Panc1 (cell line): Measurements from ENCODE around the gene RNF215. TPM values are rescaled to one million over a fixed set of nuclear protein-coding genes. Genes with fewer than 3 reads are reported as not detected.

Experiments
- ATAC-seq: fragments of 200-7000 bp; cut with Tn5 transposase; 2 replicates; pipeline ENCODE4 v1.9.1; 2020; ENCODE audit warnings: mild to moderate bottlenecking, moderate library complexity
- BruUV-seq: library from RNA; stranded (reverse); fragments of 400-500 nt; replicated peaks from 2 replicates; lab custom pipeline; 2021; lab: Mats Ljungman, UMichigan
- CTCF ChIA-PET: fragments of 300-600 bp; sonication (Branson Sonifier 250); formaldehyde crosslinking; loops from one replicate; lab custom pipeline; 2022; ENCODE audit warnings: antibody characterized with exemption; lab: Charles Lee
- POLR2A ChIA-PET: fragments of 300-600 bp; sonication (Branson Sonifier 250); formaldehyde crosslinking; loops from one replicate; lab custom pipeline; 2022; ENCODE audit warnings: antibody characterized with exemption; lab: Charles Lee
- DNase-seq: peaks from one replicate; pipeline ENCODE4 v3.0.0-alpha.2; 2010; ENCODE audit warnings: low read depth, low spot score
- H3K27ac ChIP-seq: 2 replicates; pipeline ENCODE4 v1.5.1; 2011; ENCODE audit warnings: mild to moderate bottlenecking, low read length, inconsistent platforms
- H3K27me3 ChIP-seq: fragments of 200-500 bp; sonication (Bioruptor generic); 2 replicates; pipeline ENCODE4 v1.6.0; 2014; ENCODE audit warnings: low read length, inconsistent platforms; ENCODE audit not compliant: control insufficient read depth, insufficient read depth
- H3K36me3 ChIP-seq: fragments of 200-500 bp; sonication (Bioruptor generic); 2 replicates; pipeline ENCODE4 v1.5.1; 2014; ENCODE audit warnings: inconsistent platforms, mild to moderate bottlenecking, low read length, moderate library complexity; ENCODE audit not compliant: control insufficient read depth, insufficient read depth
- H3K4me1 ChIP-seq: 2 replicates; pipeline ENCODE4 v1.5.1; 2011; ENCODE audit warnings: inconsistent platforms, mild to moderate bottlenecking, low read length, moderate library complexity; ENCODE audit not compliant: control insufficient read depth, insufficient read depth
- H3K4me3 ChIP-seq, 2 experiments: 2 replicates each; pipeline ENCODE4 v1.5.1; 2011 to 2012; ENCODE audit warnings: low read depth in 2 of 2, low read length in 2 of 2, mild to moderate bottlenecking in 2 of 2, inconsistent platforms in 1 of 2, moderate library complexity in 1 of 2
- H3K9me3 ChIP-seq: fragments of 200-500 bp; sonication (Bioruptor generic); 2 replicates; pipeline ENCODE4 v1.5.1; 2014; ENCODE audit warnings: low read depth, mild to moderate bottlenecking, inconsistent platforms, low read length, moderate library complexity; ENCODE audit not compliant: control insufficient read depth, insufficient read depth
- POLR2AphosphoS5 ChIP-seq: IDR thresholded peaks from 2 replicates; pipeline ENCODE4 v1.6.1; 2012; ENCODE audit warnings: mild to moderate bottlenecking, low read depth, low read length, moderate library complexity
- SIN3A ChIP-seq: IDR thresholded peaks from 2 replicates; pipeline ENCODE4 v1.6.1; 2012; ENCODE audit warnings: low read depth, mild to moderate bottlenecking, low read length, moderate library complexity, borderline replicate concordance; ENCODE audit not compliant: insufficient read depth
- TCF7L2 ChIP-seq: IDR thresholded peaks from 2 replicates; pipeline ENCODE4 v1.6.1; 2011; ENCODE audit warnings: mild to moderate bottlenecking, low read depth, low read length, inconsistent platforms
- in situ Hi-C: cut with HindIII; loops from 2 replicates; pipeline ENCODE4 v1.10.0; 2016; ENCODE audit warnings: low sequenced_read_pairs, low pct_unique_long_range_greater_than_20kb
- intact Hi-C: fragments of 100-400 bp; cut with micrococcal nuclease; formaldehyde crosslinking; loops from one replicate; pipeline ENCODE4 v1.10.0; 2022; ENCODE audit not compliant: unreplicated experiment
- total RNA-seq: library from RNA; stranded (reverse); gene quantifications from one replicate; pipeline ENCODE4 v1.2.1, GENCODE V29; 2021; ENCODE audit not compliant: unreplicated experiment
- TF ChIP-seq, protein P1 (sequence below), 2 experiments: IDR thresholded peaks; 2 replicates each; pipeline ENCODE4 v1.6.1; 2011 to 2012; ENCODE audit warnings: low read depth in 2 of 2, control low read depth in 1 of 2, low read length in 1 of 2, mild to moderate bottlenecking in 1 of 2, moderate library complexity in 1 of 2; ENCODE audit not compliant: insufficient read depth in 1 of 2
- TF ChIP-seq, protein P2 (sequence below): fragments of 450-650 bp; IDR thresholded peaks from 2 replicates; pipeline ENCODE4 v1.5.1; 2017; ENCODE audit warnings: mild to moderate bottlenecking

RNF215 gene
- total RNA-seq, 1 experiment from 2014 or later = 35.8 TPM

DNA sequence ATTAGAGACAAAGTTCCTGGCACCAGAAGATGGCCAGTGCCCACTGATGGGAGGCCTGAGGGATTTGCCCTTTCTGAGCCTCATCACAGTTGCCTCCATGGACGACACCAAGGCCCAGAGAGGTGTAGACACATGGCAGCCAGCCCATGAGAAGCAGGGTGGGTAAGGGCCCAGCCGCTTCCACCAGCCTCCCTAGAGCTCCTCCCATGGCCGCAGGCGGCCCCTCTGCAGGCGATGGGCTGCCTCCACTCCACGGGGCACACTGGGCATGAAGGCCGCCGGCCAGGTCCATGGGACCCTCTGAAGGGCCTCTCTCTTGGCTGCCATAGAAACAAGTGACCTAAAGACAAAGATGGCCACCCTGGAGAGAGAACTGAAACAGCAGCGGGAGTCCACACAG, 15.9 kb downstream of the RNF215 start:
- CTCF ChIA-PET = no interaction called here
- Histone ChIP-seq H3K4me1 (no peaks in the 10 kb centered on the region; the same call in 1 of the 2 replicates), H3K9me3 (no peaks in the 10 kb centered on the region), H3K4me3 (no peak overlapping the region), H3K36me3 (no peaks in the 10 kb centered on the region), H3K27ac (no peak overlapping the region), H3K27me3 (no peaks in the 10 kb centered on the region)
- intact Hi-C loops = no loop called here
- in situ Hi-C loops = no loop called here
- no TSS peak for BruUV-seq
- ATAC-seq (no peak), DNase-seq (no peak)
- POLR2A ChIA-PET = no interaction called here
- TF ChIP-seq SIN3A (no peak), TCF7L2 (no peak), POLR2AphosphoS5 (no peak)
- TF ChIP-seq, protein P1, sequence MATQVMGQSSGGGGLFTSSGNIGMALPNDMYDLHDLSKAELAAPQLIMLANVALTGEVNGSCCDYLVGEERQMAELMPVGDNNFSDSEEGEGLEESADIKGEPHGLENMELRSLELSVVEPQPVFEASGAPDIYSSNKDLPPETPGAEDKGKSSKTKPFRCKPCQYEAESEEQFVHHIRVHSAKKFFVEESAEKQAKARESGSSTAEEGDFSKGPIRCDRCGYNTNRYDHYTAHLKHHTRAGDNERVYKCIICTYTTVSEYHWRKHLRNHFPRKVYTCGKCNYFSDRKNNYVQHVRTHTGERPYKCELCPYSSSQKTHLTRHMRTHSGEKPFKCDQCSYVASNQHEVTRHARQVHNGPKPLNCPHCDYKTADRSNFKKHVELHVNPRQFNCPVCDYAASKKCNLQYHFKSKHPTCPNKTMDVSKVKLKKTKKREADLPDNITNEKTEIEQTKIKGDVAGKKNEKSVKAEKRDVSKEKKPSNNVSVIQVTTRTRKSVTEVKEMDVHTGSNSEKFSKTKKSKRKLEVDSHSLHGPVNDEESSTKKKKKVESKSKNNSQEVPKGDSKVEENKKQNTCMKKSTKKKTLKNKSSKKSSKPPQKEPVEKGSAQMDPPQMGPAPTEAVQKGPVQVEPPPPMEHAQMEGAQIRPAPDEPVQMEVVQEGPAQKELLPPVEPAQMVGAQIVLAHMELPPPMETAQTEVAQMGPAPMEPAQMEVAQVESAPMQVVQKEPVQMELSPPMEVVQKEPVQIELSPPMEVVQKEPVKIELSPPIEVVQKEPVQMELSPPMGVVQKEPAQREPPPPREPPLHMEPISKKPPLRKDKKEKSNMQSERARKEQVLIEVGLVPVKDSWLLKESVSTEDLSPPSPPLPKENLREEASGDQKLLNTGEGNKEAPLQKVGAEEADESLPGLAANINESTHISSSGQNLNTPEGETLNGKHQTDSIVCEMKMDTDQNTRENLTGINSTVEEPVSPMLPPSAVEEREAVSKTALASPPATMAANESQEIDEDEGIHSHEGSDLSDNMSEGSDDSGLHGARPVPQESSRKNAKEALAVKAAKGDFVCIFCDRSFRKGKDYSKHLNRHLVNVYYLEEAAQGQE (IDR thresholded peaks at IDR 0.05; ENCODE audit: insufficient read depth in 1 of 2, low read depth in 2 of 2, low read length in 1 of 2) = no peak
- TF ChIP-seq, protein P2, sequence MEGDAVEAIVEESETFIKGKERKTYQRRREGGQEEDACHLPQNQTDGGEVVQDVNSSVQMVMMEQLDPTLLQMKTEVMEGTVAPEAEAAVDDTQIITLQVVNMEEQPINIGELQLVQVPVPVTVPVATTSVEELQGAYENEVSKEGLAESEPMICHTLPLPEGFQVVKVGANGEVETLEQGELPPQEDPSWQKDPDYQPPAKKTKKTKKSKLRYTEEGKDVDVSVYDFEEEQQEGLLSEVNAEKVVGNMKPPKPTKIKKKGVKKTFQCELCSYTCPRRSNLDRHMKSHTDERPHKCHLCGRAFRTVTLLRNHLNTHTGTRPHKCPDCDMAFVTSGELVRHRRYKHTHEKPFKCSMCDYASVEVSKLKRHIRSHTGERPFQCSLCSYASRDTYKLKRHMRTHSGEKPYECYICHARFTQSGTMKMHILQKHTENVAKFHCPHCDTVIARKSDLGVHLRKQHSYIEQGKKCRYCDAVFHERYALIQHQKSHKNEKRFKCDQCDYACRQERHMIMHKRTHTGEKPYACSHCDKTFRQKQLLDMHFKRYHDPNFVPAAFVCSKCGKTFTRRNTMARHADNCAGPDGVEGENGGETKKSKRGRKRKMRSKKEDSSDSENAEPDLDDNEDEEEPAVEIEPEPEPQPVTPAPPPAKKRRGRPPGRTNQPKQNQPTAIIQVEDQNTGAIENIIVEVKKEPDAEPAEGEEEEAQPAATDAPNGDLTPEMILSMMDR = no peak

DNA sequence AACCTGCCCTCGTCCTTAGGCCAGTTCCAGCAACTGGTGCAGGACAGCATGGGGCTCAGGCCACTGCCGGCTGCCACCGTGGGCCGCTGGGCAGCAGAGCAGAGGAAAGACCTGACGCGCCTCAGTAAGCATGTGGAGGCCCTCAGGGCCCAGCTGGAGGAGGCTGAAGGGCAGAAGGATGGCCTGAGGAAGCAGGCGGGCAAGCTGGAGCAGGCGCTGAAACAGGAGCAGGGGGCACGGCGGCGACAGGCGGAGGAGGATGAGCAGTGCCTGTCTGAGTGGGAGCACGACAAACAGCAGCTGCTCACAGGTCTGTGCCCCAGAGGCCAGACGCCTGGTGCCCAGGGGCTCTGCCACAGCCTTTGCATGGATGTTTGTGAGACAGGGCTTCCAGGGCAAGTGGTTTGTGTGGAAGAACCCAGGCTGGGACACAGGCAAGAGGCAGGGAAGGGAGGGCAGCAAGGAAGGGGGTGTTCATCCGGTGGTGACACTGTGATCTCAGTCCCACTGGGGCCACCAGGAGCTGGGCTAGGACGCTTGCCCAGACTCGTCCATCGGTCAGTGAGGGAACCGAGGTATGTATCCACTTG, 16.5 kb downstream of the RNF215 start:
- no peak for DNase-seq
- no peaks in the 10 kb centered on the region for H3K36me3 ChIP-seq
- H3K27me3 ChIP-seq = no peaks in the 10 kb centered on the region
- no TSS peak for BruUV-seq
- intact Hi-C loops = no loop called here
- H3K4me3 ChIP-seq = no peak overlapping the region
- POLR2A ChIA-PET = no interaction called here
- ATAC-seq = no peak
- no peaks in the 10 kb centered on the region; the same call in 1 of the 2 replicates for H3K4me1 ChIP-seq
- H3K27ac ChIP-seq = no peak overlapping the region
- in situ Hi-C loops = no loop called here
- CTCF ChIA-PET = no interaction called here
- no peaks in the 10 kb centered on the region for H3K9me3 ChIP-seq
- TF ChIP-seq POLR2AphosphoS5 (no peak), TCF7L2 (no peak), SIN3A (no peak)
- TF ChIP-seq, protein P1 (IDR thresholded peaks at IDR 0.05; ENCODE audit: insufficient read depth in 1 of 2, low read depth in 2 of 2, low read length in 1 of 2) = no peak
- TF ChIP-seq, protein P2 = no peak
